ENCODE measurements around the gene IPCEF1. TPM values are rescaled to one million over a fixed set of nuclear protein-coding genes. Genes with fewer than 3 reads are reported as not detected.

IPCEF1 gene, protein sequence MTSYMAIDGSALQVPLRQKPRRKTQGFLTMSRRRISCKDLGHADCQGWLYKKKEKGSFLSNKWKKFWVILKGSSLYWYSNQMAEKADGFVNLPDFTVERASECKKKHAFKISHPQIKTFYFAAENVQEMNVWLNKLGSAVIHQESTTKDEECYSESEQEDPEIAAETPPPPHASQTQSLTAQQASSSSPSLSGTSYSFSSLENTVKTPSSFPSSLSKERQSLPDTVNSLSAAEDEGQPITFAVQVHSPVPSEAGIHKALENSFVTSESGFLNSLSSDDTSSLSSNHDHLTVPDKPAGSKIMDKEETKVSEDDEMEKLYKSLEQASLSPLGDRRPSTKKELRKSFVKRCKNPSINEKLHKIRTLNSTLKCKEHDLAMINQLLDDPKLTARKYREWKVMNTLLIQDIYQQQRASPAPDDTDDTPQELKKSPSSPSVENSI
- 2.0 TPM for total RNA-seq

DNA sequence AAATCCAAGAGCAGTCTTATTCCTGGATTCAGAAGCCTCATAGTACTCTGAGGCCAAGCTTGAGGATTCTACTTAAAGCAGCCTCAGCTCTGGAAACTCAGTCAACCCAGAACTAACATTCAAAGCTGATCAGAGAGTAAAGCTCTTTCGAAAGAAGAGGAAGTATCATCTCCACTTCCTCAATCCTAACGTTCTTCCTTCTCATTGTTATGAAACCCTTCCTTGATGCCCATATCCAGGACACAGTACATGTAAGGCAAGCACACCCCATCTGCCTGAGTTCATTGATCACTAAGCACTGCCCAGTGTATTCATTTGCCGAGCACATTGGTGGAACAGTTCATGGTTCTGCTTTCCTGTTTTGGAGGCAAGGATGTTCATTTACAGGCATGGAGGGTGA lies at the start of gene IPCEF1:
TSS of gene IPCEF1 (minus strand) at position 114 of the 400 bp plus-strand sequence. CDS start 90,856 bp downstream, outside the sequence.
- intact Hi-C loops (cut with DNase I) = no loop called here
- TF ChIP-seq POLR2AphosphoS5 (IDR thresholded peaks at IDR 0.05; ENCODE audit: insufficient read depth in 1 of 2, low read depth in 1 of 2) = no peak
- TF ChIP-seq, protein P1, sequence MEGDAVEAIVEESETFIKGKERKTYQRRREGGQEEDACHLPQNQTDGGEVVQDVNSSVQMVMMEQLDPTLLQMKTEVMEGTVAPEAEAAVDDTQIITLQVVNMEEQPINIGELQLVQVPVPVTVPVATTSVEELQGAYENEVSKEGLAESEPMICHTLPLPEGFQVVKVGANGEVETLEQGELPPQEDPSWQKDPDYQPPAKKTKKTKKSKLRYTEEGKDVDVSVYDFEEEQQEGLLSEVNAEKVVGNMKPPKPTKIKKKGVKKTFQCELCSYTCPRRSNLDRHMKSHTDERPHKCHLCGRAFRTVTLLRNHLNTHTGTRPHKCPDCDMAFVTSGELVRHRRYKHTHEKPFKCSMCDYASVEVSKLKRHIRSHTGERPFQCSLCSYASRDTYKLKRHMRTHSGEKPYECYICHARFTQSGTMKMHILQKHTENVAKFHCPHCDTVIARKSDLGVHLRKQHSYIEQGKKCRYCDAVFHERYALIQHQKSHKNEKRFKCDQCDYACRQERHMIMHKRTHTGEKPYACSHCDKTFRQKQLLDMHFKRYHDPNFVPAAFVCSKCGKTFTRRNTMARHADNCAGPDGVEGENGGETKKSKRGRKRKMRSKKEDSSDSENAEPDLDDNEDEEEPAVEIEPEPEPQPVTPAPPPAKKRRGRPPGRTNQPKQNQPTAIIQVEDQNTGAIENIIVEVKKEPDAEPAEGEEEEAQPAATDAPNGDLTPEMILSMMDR (IDR thresholded peaks at IDR 0.05) = no peak
- TF ChIP-seq POLR2A (IDR thresholded peaks at IDR 0.05) = no peak
- Histone ChIP-seq H3K4me3 (no peak within 1 kb of the TSS), H3K36me3 (no peaks in the 10 kb centered on the region), H3K4me1 (no peaks in the 10 kb centered on the region), H3K27me3 (no peaks in the 10 kb centered on the region), H3K27ac (no peak within 1 kb of the TSS), H3K9me3 (no peaks in the 10 kb centered on the region)
- no peak for DNase-seq (ENCODE audit: extremely low spot score in 2 of 2)

DNA sequence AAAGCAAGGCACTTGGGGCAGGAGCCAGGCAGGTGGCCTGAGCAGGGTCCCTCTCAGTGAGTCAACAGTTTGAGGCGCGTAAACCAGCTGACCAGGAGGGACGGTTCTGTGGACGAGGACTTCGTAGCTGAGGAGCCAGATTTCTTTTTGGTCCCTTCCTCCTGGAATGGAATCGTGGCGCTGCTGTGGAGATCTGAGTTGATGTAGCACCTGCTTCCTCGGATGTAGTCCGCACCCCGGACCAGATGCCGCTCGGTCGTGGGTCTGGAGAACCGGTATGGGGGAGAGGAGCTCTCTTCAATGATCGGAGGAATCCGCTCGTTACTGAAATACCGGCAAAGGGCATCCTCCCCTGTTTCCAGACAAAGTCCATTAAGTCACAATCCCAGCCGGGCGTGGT lies 49.7 kb upstream of the IPCEF1 start:
- DNase-seq (ENCODE audit: extremely low spot score in 2 of 2) = no peak
- Histone ChIP-seq H3K4me1 (peaks cover 23% of the 10 kb centered on the region), H3K27ac (no peak overlapping the region), H3K27me3 (no peaks in the 10 kb centered on the region), H3K9me3 (no peaks in the 10 kb centered on the region), H3K4me3 (no peak overlapping the region), H3K36me3 (peaks cover 0 to 16% of the 10 kb centered on the region in 2 donors)
- intact Hi-C loops (cut with DNase I) = no loop called here
- no peak for TF ChIP-seq POLR2AphosphoS5 (IDR thresholded peaks at IDR 0.05; ENCODE audit: insufficient read depth in 1 of 2, low read depth in 1 of 2)
- TF ChIP-seq, protein P1 (IDR thresholded peaks at IDR 0.05) = no peak
- TF ChIP-seq POLR2A (IDR thresholded peaks at IDR 0.05) = no peak

DNA sequence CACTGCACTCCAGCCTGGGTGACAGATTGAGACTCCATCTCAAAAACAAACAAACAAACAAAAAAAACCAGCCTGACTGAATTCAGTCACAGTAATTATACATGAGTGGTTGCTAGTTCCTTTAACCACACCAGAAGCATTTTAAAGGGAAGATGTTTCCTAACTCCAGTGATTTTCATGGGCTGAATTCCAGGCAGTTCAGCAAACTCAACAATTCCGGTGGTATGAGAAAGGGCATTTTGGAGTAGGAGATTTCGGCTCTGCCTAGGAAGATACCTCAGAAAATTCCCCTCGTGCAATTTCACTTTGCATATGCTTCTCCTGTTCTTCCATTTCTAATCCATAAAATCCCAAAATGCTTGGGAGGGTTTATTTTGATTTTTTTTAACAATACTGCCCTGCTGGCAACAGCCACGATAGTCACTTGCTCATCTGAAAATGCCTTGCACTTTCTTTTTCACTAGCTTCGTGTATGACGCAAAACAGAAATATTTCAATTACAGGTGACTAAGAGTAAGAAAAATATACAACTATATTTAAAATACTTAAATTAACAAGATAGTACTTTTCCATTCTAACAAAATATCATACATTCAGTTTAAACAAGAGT lies 48.3 kb upstream of the IPCEF1 start:
- Histone ChIP-seq H3K4me3 (no peak overlapping the region), H3K4me1 (peaks cover 9% of the 10 kb centered on the region), H3K27ac (no peak overlapping the region), H3K9me3 (no peaks in the 10 kb centered on the region), H3K27me3 (no peaks in the 10 kb centered on the region), H3K36me3 (peaks cover 0 to 14% of the 10 kb centered on the region in 2 donors)
- TF ChIP-seq POLR2AphosphoS5 (IDR thresholded peaks at IDR 0.05; ENCODE audit: insufficient read depth in 1 of 2, low read depth in 1 of 2) (no peak), POLR2A (IDR thresholded peaks at IDR 0.05) (no peak)
- TF ChIP-seq, protein P1 (IDR thresholded peaks at IDR 0.05) = no peak
- intact Hi-C loops (cut with DNase I) = loop anchor here (5.0 kb wide), 1 partner anchor 517 kb away; no protein-coding TSS in a partner anchor
- no peak for DNase-seq (ENCODE audit: extremely low spot score in 2 of 2)

DNA sequence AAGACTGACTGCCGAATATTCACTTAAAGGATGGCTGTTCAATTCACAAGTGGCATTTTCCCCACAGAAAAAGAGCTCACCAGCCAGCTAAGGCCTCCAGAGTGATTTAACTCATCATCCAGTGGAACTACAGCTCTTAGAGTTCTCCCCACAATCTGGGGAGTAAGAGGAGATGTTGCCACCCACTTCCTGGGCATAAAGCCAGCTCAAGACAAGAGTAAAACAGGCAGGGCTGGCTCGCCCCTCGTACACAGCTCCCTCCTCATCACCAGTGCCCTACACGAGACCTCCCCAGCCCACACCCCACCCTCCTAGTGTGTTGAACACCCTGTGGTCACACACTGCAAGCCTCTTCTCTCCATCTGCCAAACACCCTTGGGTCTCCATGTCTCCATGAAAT lies 47.2 kb upstream of the IPCEF1 start:
- peaks cover 0 to 12% of the 10 kb centered on the region in 2 donors for H3K36me3 ChIP-seq
- TF ChIP-seq POLR2AphosphoS5 (IDR thresholded peaks at IDR 0.05; ENCODE audit: insufficient read depth in 1 of 2, low read depth in 1 of 2) (no peak), POLR2A (IDR thresholded peaks at IDR 0.05) (no peak)
- TF ChIP-seq, protein P1 (IDR thresholded peaks at IDR 0.05) = no peak
- DNase-seq (ENCODE audit: extremely low spot score in 2 of 2) = no peak
- no peak overlapping the region for H3K27ac ChIP-seq
- no peak overlapping the region for H3K4me3 ChIP-seq
- H3K9me3 ChIP-seq = no peaks in the 10 kb centered on the region
- no peaks in the 10 kb centered on the region for H3K27me3 ChIP-seq
- H3K4me1 ChIP-seq = peaks cover 5% of the 10 kb centered on the region
- intact Hi-C loops (cut with DNase I) = loop anchor here (5.0 kb wide), 1 partner anchor 519 kb away; no protein-coding TSS in a partner anchor
